HEK293T (cell line): ENCODE data around the gene SLC9A6.

ENCODE experiments used
- FOXM1 ChIP-seq: fragments of 450-650 bp; IDR thresholded peaks from 2 replicates; pipeline ENCODE4 v1.6.1; 2017; ENCODE audit warnings: mild to moderate bottlenecking, borderline replicate concordance
- SP1 ChIP-seq: fragments of 450-650 bp; IDR thresholded peaks from 2 replicates; pipeline ENCODE4 v1.6.1; 2017

GRCh38 chrX:135985157-135985972 lies at the start of gene SLC9A6:
- no peak for TF ChIP-seq FOXM1
- TF ChIP-seq SP1: no peak
